ENCODE results near the gene HOXA3.

Gene HOXA3

DNA sequence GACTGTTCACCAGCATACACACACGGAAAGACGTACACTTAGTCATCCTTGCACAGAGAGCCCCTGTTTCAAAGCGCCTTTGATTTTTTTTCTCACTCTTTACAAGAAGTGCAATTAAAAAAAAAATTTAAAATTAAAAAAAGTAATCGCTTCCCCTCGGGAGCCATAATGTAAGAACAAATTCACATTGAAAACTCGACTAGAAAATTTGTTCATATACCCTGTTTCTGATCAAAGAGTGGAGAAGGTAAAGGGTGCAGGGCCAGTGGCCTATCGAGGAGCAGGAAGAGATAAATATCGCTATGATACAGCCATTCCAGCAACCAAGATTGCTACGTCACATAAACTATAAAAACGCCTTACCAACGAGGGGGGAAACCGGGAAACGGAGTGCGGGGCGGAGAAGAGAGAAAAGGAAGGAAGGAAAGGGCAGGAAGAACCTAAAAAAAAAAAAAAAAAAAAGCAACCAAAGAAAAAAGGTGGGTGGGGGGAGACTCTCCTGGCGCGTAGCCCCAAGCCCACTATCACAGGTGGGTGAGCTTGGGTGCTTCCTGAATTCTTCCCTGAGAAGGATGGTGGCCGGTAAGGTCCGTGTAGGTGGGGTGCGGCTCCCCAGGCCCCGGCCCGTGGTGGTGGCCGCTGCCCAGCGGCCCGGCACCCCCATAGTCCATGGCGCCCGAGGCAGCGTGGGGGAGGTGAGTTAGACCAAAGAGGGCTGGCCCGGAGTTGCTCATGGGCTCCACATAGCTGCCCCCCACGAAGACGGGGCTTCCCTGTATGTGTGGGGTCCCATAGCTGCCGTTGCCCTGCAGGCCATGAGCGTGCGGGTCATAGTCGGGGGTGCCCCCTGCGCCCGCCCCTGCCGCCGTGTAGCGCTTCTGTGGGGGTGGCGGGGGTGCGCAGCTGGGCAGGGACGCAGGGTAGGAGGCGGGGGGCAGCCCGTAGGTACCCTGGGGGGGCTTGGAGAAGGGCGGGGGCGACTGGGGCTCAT lies 44.7 kb downstream of the HOXA3 start:
- peak overlapping the region; percentile 26 for H3K4me3 ChIP-seq (ENCODE audit: low read depth, low read length)
- TF ChIP-seq, protein P1, sequence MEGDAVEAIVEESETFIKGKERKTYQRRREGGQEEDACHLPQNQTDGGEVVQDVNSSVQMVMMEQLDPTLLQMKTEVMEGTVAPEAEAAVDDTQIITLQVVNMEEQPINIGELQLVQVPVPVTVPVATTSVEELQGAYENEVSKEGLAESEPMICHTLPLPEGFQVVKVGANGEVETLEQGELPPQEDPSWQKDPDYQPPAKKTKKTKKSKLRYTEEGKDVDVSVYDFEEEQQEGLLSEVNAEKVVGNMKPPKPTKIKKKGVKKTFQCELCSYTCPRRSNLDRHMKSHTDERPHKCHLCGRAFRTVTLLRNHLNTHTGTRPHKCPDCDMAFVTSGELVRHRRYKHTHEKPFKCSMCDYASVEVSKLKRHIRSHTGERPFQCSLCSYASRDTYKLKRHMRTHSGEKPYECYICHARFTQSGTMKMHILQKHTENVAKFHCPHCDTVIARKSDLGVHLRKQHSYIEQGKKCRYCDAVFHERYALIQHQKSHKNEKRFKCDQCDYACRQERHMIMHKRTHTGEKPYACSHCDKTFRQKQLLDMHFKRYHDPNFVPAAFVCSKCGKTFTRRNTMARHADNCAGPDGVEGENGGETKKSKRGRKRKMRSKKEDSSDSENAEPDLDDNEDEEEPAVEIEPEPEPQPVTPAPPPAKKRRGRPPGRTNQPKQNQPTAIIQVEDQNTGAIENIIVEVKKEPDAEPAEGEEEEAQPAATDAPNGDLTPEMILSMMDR (IDR thresholded peaks at IDR 0.05; ENCODE audit: low read depth, low read length, missing control alignments): no peak
- H3K27ac ChIP-seq: no peak overlapping the region
- no peak for DNase-seq
- in situ Hi-C loops (cut with HindIII; ENCODE audit: low pct_ligation_motif_present, low sequenced_read_pairs): no loop called here
- H3K36me3 ChIP-seq (replicated peaks): no peaks in the 10 kb centered on the region
- H3K27me3 ChIP-seq (replicated peaks): peaks cover 98% of the 10 kb centered on the region

DNA sequence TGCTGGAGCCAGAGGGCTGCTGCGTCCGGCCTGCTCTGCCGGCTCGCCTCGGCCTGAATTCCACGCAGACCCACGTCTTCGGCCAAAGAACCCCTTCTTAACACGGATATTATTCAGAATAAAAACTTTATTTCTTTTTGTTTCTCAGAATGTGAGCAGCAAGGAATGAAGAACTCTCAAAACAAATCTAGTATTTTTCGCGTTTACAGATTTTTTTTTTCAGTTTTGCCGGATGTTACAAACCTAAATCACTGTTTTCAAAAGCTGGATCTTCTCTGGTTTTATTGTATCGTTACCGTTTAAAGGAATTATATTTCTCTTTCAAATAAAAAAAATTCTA lies 45.5 kb downstream of the HOXA3 start:
- H3K4me3 ChIP-seq (ENCODE audit: low read depth, low read length): no peak overlapping the region

DNA sequence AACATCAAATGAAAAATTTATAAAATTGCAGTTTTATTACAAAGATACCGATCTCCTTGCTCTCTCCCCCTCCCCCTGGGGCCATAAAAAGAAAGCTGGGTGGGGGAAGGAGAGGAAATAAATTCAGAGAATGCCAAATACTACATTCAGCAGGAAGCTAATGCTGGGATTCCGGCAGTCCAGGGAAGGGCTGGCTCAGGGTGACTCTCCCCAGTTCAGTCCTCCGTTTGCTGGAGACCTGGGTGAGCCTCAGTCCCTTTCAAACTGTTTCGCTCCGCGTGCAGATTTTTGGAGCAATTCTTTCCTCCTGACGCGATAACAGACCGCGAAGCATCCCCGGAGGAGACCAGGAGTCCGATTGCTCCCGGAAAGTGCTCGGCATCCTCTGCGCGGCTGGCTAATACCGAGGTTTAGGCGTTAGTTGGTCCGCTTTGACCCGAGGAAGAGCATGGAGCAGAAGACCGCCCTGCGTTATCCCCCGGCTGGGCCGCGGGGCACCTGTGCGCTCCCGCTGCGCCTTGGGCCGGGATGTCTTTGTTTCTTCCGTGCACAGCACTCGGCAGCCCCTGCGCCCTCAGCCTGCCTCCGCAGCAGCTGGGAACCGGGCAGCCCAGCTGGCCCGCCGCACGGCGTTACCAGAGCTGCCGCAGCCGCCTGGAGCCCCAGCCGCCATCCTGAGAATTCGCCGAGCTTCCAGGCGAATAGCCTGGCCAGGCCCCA lies 46.0 kb downstream of the HOXA3 start:
- in situ Hi-C loops (cut with HindIII; ENCODE audit: low pct_ligation_motif_present, low sequenced_read_pairs): no loop called here
- TF ChIP-seq, protein P1 (IDR thresholded peaks at IDR 0.05; ENCODE audit: low read depth, low read length, missing control alignments): no peak
- no peak for DNase-seq
- Histone ChIP-seq H3K27ac (no peak overlapping the region), H3K36me3 (replicated peaks) (no peaks in the 10 kb centered on the region), H3K4me3 (ENCODE audit: low read depth, low read length) (peak overlapping the region; percentile 38), H3K27me3 (replicated peaks) (peaks cover 98% of the 10 kb centered on the region)

More for the DNA sequence above, 45.5 kb downstream of the HOXA3 start:
- in situ Hi-C loops (cut with HindIII; ENCODE audit: low pct_ligation_motif_present, low sequenced_read_pairs): no loop called here
- no peaks in the 10 kb centered on the region for H3K36me3 ChIP-seq (replicated peaks)
- TF ChIP-seq, protein P1 (IDR thresholded peaks at IDR 0.05; ENCODE audit: low read depth, low read length, missing control alignments): no peak
- H3K27ac ChIP-seq: no peak overlapping the region
- peaks cover 98% of the 10 kb centered on the region for H3K27me3 ChIP-seq (replicated peaks)
- DNase-seq: no peak

DNA sequence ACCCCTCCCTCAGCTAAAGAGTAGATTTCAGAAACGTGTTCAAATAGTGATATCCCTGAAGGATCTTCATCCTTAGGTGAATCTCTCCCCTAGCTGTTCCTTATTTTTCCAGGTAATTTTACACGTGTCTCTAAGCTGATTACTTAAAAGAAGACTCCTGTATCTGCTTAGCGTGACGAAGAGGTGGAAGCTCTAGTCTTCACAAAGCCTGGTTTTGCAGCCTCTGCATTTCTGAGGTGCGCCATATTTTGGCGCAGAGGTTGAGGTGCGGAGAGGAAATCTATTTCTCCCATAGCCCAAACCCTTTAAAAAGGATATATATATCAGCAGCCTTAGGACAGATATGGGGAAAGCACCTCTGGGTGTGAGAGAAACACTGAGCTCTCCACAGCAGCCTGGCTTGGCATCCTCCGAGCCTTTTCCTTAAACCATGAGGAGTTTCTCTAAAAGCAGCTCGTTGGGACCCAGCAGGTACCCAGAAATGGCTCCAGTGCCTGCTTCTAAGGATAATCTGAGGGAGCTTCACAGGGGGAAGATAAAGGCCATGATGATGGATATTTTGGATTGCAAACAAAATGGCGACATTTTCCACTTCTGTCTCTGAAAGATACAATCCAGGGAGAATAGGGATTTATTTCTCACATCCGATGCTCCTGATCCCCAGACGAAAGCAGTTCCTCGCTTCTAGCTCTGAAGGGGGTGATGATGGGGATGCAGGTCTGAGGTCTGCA lies 46.9 kb downstream of the HOXA3 start:
- H3K27ac ChIP-seq: no peak overlapping the region
- H3K36me3 ChIP-seq (replicated peaks): no peaks in the 10 kb centered on the region
- H3K4me3 ChIP-seq (ENCODE audit: low read depth, low read length): no peak overlapping the region
- no peak for DNase-seq
- peaks cover 98% of the 10 kb centered on the region for H3K27me3 ChIP-seq (replicated peaks)
- in situ Hi-C loops (cut with HindIII; ENCODE audit: low pct_ligation_motif_present, low sequenced_read_pairs): no loop called here
- TF ChIP-seq, protein P1 (IDR thresholded peaks at IDR 0.05; ENCODE audit: low read depth, low read length, missing control alignments): no peak

DNA sequence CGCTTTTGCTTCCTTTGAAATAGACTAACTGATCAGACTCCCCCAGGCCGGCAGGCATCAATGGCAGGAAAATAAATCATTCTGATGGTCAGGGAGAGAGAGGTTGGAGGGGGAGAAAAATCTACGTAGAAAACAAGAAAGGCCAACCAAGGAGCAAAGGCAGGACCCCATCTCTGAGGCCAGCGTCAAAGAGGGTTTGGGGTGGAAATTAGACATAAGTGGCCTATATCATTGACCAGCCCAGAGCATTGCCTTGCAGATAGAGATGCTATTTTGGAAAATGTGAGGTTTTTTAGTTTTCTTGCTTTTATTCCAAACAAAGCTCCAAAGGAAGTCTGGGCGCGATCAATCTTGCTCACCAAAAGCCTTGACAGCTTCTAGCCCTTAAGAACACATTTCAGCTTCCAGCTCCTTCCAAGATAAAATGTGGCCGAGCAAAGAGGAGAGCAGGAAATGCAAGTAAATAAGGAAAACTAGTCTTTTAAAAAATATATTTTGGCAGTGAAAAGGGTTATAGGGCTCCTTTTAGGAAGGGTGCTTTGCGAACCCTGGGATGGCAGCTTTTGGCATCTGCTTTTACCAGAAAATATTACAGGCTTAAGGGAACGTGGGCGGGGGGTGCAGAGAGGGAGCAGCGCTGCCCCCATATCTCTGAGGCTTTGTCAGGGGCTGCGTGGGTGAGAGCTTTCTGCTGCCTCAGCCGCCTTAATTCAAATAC lies 47.9 kb downstream of the HOXA3 start:
- Histone ChIP-seq H3K27me3 (replicated peaks) (peaks cover 97% of the 10 kb centered on the region), H3K4me3 (ENCODE audit: low read depth, low read length) (no peak overlapping the region), H3K36me3 (replicated peaks) (no peaks in the 10 kb centered on the region), H3K27ac (no peak overlapping the region)
- DNase-seq: no peak
- in situ Hi-C loops (cut with HindIII; ENCODE audit: low pct_ligation_motif_present, low sequenced_read_pairs): no loop called here
- TF ChIP-seq, protein P1 (IDR thresholded peaks at IDR 0.05; ENCODE audit: low read depth, low read length, missing control alignments): no peak
